ENCODE measurements around the gene COX5B. TPM values are rescaled to one million over a fixed set of nuclear protein-coding genes. Genes with fewer than 3 reads are reported as not detected.
"Not testable (repeated sequence)": the region's sequence is repeated elsewhere in the genome, so short reads cannot be mapped to it uniquely, and the experiment has no call there.

The COX5B gene
- total and polyA plus RNA-seq, 9 of the 15 experiments (the other 6 are each of a cell fraction or from before 2014, with no cell fraction given), result 154 to 1,424 (median 487) TPM

DNA sequence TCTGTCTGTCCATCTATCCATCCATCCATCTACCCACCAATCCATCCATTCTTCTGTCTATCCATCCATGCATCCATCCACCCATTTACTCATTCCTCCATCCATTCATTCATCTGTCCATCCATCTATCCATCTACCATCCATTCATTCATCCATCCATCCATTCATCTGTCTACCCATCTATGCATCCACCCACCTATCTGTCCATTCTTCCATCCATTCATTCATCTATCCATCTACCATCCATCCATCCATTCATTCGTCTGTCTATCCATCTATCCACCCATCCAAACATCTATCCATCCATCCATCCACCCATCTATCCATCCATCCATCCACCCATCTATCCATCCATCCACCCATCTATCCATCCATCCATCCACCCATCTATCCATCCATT is 25.4 kb upstream of the COX5B start:
- H3K4me3 ChIP-seq; H3K27me3 ChIP-seq (ENCODE audit: control insufficient read depth in 2 of 2, insufficient read depth in 2 of 2, low read length in 2 of 2); H4K20me1 ChIP-seq (replicated peaks; ENCODE audit: control insufficient read depth, insufficient read depth, low read length); FAIRE-seq; H3K4me1 ChIP-seq (replicated peaks in 1 of 2; ENCODE audit: control insufficient read depth in 2 of 2, insufficient read depth in 2 of 2, low read length in 2 of 2); intact Hi-C loops (cut with micrococcal nuclease); H2AFZ ChIP-seq (ENCODE audit: low read depth, low read length); H3K9ac ChIP-seq (ENCODE audit: insufficient read depth in 1 of 2, low read depth in 2 of 2, low read length in 2 of 2); BruUV-seq (replicated peaks); H3K36me3 ChIP-seq (ENCODE audit: control insufficient read depth, insufficient read depth, low read length); CTCF ChIA-PET (ENCODE audit: low intra/inter-chr PET ratio); H3K9me1 ChIP-seq (ENCODE audit: control insufficient read depth, insufficient read depth, low read length); DNase-seq (ENCODE audit: extremely low read depth in 1 of 4, low spot score in 3 of 4); H3K27ac ChIP-seq (ENCODE audit: extremely low read depth, low read depth, low read length); ATAC-seq; H3K9me3 ChIP-seq (replicated peaks; ENCODE audit: control insufficient read depth, insufficient read depth, low read depth, low read length); POLR2A ChIA-PET; H3K4me2 ChIP-seq (ENCODE audit: insufficient read depth, low read length); H3K79me2 ChIP-seq (ENCODE audit: control insufficient read depth, insufficient read depth, low read length): not testable (repeated sequence)
- TF ChIP-seq EHMT2 (IDR thresholded peaks at IDR 0.05) (0 out of 2 replicates have a peak, but pooled peaks have one; percentile 52), ELF4 (CRISPR knock-in tag; IDR thresholded peaks at IDR 0.05) (peak; percentile 12; the same call in 1 of the 2 replicates)
- TF ChIP-seq, protein P1, sequence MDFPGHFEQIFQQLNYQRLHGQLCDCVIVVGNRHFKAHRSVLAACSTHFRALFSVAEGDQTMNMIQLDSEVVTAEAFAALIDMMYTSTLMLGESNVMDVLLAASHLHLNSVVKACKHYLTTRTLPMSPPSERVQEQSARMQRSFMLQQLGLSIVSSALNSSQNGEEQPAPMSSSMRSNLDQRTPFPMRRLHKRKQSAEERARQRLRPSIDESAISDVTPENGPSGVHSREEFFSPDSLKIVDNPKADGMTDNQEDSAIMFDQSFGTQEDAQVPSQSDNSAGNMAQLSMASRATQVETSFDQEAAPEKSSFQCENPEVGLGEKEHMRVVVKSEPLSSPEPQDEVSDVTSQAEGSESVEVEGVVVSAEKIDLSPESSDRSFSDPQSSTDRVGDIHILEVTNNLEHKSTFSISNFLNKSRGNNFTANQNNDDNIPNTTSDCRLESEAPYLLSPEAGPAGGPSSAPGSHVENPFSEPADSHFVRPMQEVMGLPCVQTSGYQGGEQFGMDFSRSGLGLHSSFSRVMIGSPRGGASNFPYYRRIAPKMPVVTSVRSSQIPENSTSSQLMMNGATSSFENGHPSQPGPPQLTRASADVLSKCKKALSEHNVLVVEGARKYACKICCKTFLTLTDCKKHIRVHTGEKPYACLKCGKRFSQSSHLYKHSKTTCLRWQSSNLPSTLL (IDR thresholded peaks at IDR 0.05), result 0 out of 2 replicates have a peak, but pooled peaks have one; percentile 15
- in situ Hi-C loops (cut with MboI), result loop anchor here (5.0 kb wide), 1 partner anchor 1863 kb away; no protein-coding TSS in a partner anchor
- WGBS (ENCODE audit: insufficient coverage, low coverage, missing lambda C conversion rate), result 8% methylated on average over 1 of the region's 1 CpG

GRCh38 chr2:97622976-97623375 is 22.9 kb upstream of the COX5B start:
- H3K4me2 ChIP-seq (ENCODE audit: insufficient read depth, low read length); H3K79me2 ChIP-seq (ENCODE audit: control insufficient read depth, insufficient read depth, low read length); H3K4me1 ChIP-seq (replicated peaks in 1 of 2; ENCODE audit: control insufficient read depth in 2 of 2, insufficient read depth in 2 of 2, low read length in 2 of 2); H3K27me3 ChIP-seq (ENCODE audit: control insufficient read depth in 2 of 2, insufficient read depth in 2 of 2, low read length in 2 of 2); H3K9me1 ChIP-seq (ENCODE audit: control insufficient read depth, insufficient read depth, low read length); intact Hi-C loops (cut with micrococcal nuclease); H3K27ac ChIP-seq (ENCODE audit: extremely low read depth, low read depth, low read length); CTCF ChIA-PET (ENCODE audit: low intra/inter-chr PET ratio); H2AFZ ChIP-seq (ENCODE audit: low read depth, low read length); H3K9ac ChIP-seq (ENCODE audit: insufficient read depth in 1 of 2, low read depth in 2 of 2, low read length in 2 of 2); BruUV-seq (replicated peaks); ATAC-seq; H3K9me3 ChIP-seq (replicated peaks; ENCODE audit: control insufficient read depth, insufficient read depth, low read depth, low read length); H3K36me3 ChIP-seq (ENCODE audit: control insufficient read depth, insufficient read depth, low read length); DNase-seq (ENCODE audit: extremely low read depth in 1 of 4, low spot score in 3 of 4); H4K20me1 ChIP-seq (replicated peaks; ENCODE audit: control insufficient read depth, insufficient read depth, low read length); H3K4me3 ChIP-seq; FAIRE-seq: not testable (repeated sequence)
- POLR2A ChIA-PET, result interaction anchor here (0.5 to 0.8 kb wide), 3 partner anchors 24 to 42 kb away, joined by 3 to 4 read pairs (median 4); no protein-coding TSS in a partner anchor
- in situ Hi-C loops (cut with MboI), result loop anchor here (5.0 kb wide), 1 partner anchor 1866 kb away; no protein-coding TSS in a partner anchor

Measured in K562 (cell line).